Stimulated activated CD4-positive, alpha-beta T cell treated with anti-CD3 and anti-CD28 coated beads, Interleukin-4, amount 100 ng/mL, for 24 hours (primary cell): Measurements from ENCODE around the gene NGF.

Experiments
- DNase-seq: peaks from one replicate; pipeline ENCODE4 v3.0.0-alpha.2; 2020

The NGF gene

GRCh38 chr1:115308969-115309368 is 29.1 kb downstream of the NGF start:
- DNase-seq = no peak

- DNase-seq = no peak
These were observed 30.4 kb downstream of the NGF start for GRCh38 chr1:115307661-115308060.

DNA sequence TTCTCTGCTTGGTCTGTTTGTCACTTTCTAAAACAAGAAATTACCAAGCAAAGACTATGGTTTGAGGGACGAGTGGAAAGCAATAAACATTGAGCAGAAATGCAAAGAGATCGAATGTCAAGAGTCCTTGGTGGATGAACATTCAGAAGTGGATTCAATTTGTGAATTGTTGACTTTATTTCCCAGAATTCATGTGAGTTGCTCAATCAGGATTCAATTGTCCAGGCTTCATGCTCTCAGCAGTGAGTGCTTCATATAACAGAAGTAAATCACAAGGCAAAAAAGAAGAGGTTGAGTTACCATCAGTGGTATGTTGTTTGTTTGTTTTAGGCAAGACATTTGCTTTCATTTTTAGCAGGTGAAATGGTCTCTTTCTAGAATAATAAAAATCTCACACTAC is 31.9 kb downstream of the NGF start:
- no peak for DNase-seq

GRCh38 chr1:115303364-115303763 is 34.7 kb downstream of the NGF start:
- DNase-seq = no peak

DNA sequence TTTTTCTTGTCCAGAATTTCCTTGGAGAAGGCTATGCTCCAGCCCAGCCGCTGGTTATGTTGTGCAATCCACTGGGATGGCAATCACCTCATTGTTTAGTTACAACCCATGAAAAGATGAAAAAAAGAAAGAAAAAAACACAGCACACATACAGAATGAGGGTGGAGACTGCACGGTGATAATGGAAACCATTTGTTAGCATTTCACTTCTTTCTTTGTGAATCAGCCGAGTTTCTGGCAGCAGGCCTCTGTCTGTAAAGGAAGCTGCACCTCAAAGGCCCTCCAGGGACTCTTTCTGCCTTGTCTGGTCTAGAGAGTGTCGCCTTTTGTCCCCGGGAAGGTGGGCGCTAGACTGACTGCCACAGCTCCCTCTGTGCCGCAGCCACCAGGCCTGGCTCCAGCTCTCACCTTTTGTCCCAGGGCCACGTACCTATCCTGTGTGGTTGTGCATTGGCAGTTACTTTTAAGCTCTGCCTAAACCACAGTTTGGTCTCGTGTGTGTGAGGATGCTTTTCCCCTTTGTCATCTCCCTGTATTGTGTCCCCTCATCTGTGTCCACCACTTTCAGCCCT is 35.6 kb downstream of the NGF start:
- DNase-seq = no peak

- DNase-seq = no peak
These were observed 36.5 kb downstream of the NGF start for GRCh38 chr1:115301438-115302020.

DNA sequence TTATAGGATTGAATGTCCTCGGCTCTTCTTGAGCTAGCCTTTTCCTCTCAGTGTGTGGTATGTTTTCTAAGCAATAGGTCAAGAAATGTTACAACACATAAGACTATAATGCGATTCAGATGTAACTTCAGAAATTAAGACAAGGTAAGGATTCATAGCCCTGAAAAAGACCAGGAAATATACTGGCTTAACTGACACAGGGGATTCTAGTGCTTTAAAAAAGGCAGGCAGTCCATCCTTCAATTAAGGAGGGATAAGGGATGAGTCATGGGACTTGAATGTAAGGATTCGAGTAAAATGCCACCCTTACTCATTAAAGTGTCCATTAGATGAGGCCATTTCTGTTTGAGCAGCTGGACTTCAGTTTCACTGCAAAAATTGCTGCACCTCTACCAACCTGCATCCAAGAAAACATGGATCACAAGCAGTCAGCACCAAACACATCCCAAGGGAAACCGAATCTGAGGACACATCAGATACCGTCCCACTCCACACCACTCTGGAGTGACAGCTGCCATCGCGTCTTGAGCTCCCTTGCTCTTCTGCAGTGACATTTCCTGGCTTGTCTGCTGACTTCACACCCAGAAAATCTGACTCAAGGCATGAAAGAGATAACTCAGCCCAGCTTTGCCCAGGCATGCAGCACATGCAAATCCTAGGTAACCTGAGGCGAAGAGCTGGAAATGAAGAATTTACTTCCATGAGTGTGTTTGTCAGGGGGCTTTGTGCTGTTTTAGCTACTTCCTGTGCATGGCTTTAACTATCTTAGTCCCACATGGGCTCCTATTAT is 37.8 kb downstream of the NGF start:
- DNase-seq = no peak

DNA sequence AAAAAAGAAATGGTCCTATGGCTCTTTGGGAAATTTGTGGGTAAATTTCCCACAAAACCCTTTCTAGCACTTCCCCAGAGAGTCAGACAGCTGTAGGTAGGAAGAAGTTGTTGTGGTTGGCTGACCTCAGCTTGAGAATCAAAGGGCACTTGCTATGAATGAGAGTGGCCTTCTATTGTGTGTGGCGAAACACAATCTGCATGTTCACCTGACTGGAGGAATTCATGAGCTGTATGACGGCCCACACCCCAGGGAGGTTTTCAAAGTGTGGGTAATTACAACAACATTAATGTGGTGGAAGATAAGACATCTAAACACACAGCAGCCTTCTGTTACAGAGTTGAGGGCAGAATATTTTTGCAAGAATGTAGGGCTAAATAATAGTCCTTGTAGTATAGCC is 38.8 kb downstream of the NGF start:
- no peak for DNase-seq

DNA sequence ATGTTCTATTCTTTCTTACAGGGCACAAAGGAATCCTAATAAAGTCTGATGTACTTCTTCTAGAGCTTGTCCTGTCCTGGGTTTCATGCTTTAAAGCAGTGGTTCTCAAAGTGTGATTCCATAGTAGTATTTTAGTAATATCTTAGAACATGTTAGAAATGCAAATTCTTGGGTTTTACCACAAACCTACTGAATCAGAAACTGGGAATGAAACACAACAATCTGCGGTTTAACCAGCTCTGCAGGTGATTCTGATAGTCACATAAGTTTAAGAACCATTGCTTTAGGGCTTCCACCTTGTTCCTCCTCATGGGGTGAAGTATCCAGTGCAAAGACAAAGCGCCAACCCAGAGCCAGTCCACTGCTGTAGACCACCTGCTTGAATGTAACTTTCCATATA is 41.1 kb downstream of the NGF start:
- DNase-seq = no peak

DNA sequence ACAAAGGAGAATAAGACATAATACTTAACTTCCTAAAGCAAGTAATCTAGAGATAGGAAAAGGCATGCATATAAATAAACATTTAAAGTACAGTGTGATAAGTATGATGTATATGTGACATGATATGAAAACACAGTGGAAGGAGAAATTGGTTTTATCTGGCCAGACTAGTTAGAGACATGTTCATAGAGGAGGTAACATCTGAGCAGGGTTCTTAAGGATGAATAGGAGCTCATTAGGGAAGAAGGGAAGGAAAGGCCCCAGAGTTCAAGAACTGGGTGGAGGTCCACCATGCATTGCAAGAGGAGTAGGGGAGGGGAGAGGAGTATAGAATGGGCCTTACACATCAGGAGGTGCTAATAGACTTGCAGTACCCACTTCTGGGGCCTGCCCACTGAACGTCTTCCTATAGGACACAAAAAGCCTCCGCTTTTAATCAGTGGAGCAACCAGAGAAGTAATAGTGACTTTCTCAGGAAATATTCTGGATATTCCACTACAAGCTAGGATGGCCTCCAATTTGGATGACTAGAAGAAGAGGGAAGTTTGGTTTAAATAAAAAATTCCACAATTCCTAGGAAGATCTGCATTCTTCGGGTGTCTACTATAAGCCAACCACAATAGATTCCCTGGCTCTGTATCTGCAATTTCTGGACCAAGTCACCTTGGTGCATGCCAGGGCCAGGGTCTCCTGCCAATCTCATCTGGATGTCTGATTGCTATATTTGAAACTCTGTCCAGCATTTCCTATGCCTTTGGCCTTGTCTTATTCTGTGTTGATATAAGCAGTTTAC is 41.9 kb downstream of the NGF start:
- DNase-seq = no peak

DNA sequence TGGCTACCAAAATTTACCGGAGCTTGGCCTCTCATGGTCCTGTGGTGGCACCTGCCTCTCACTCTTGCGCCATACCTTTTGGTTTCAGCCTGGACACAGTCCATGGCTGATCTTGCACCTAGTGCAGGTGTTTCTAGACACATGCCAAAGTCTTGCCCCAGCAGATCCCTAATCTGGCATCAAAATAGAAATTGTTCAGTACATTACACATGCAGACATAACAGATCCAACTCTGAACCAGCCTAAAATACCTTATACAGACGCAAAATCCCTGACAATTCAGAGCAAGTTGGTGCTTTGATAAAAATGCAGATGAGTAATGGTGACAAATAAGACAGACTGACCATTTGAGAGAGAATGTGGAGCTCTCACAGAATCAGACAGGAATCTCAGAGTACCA is 44.1 kb downstream of the NGF start:
- no peak for DNase-seq

- no peak for DNase-seq
These were observed 45.0 kb downstream of the NGF start for GRCh38 chr1:115293006-115293405.

GRCh38 chr1:115291741-115292140 is 46.3 kb downstream of the NGF start:
- DNase-seq = no peak

DNA sequence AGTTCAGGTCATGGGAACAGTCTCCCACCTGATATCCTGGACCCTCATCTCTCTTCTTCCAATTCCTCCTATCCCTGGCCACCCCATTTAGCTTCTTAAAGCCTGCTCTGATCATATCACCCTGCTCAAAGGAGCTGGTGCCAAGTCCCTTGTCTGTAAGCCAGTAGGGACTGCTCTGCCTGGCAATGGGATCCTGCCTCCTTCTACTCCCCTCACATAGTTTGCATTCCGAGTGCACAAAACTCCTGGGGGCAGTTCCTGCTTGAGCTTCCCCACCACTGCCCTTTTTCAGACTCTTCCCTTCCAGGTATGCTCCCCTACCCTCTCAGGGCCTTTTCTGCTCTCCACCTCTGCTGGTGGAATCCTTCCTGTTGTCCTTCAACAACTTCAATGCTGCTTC is 48.1 kb downstream of the NGF start:
- no peak for DNase-seq

- DNase-seq = no peak
These were observed 49.4 kb downstream of the NGF start for GRCh38 chr1:115288591-115289198.

DNA sequence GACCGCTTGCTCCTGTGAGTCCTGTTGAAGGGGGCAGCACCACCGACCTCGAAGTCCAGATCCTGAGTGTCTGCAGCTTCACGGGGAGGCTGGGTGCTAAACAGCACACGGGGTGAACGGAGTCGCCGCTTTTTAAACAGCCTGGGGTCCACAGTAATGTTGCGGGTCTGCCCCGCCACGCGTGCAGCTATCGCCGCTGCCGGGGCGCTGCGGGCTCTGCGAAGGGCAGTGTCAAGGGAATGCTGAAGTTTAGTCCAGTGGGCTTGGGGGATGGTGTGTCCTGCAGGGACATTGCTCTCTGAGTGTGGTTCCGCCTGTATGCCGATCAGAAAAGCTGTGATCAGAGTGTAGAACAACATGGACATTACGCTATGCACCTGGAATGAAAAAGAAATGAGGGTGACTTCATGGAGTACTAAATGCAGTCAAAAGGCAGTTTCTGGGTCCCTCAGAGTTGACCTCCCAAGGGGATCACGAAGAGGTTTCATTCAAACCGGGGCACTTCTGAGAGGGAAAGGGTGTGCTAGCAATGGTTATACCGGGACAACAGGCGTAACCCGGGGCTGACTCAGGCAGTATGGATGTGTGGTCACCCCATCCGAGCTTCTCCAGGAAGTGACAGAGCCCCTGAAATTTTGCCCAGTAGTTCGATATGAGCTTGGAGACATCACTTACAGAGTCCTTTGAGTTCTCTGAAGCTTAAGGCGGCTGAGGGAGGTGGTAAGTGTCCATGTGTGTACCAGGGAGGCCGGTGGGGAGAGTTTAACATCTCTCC is 51.4 kb downstream of the NGF start:
- no peak for DNase-seq

- no peak for DNase-seq
These were observed 53.8 kb downstream of the NGF start for GRCh38 chr1:115284209-115284608.

- DNase-seq = no peak
These were observed 54.3 kb downstream of the NGF start for GRCh38 chr1:115283681-115284146.

GRCh38 chr1:115283249-115283648 is 54.8 kb downstream of the NGF start:
- no peak for DNase-seq

DNA sequence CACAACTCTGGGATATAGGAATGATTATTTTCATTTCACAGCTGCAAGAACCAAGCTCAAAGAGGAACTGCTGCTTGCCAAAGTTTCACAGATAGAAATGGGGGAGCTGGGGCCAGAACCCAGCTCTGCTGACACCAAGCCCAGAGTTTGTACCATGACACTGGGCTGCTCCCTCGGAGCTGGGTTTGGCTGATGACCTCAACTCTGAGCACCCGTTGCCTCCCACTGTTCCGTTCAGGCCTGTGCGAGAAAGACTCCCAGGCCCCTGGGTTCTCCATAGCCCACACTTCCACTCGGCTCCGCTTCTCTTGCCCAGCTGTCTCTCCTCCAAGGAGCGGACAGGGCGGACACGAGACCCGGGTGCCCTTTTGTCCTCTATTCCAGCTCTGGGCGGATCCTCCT is 55.2 kb downstream of the NGF start:
- no peak for DNase-seq

- no peak for DNase-seq
These were observed 56.9 kb downstream of the NGF start for GRCh38 chr1:115281143-115281542.

GRCh38 chr1:115280064-115280463 is 58.0 kb downstream of the NGF start:
- no peak for DNase-seq
